Testis (tissue), 3 donors: ENCODE results near the gene RIMS3. TPM values are rescaled to one million over a fixed set of nuclear protein-coding genes. Genes with fewer than 3 reads are reported as not detected.

Source experiments
- DNase-seq: peaks from one replicate; pipeline ENCODE4 v3.0.0-alpha.2; 2019
- H3K27ac ChIP-seq, 2 donors: fragments of 200-600 bp; sonication (generic); one replicate each; pipeline ENCODE4 v1.5.1; 2019
- H3K27me3 ChIP-seq: fragments of 200-600 bp; sonication (generic); one replicate; pipeline ENCODE4 v1.5.1; 2019
- H3K36me3 ChIP-seq: fragments of 200-600 bp; sonication (generic); one replicate; pipeline ENCODE4 v1.5.1; 2017; ENCODE audit warnings: low read depth; ENCODE audit errors: missing control alignments
- H3K4me1 ChIP-seq: fragments of 200-600 bp; sonication (generic); one replicate; pipeline ENCODE4 v1.5.1; 2019
- H3K4me3 ChIP-seq, 2 donors: fragments of 200-600 bp; sonication (generic); one replicate each; pipeline ENCODE4 v1.5.1; 2017 to 2019
- H3K9me3 ChIP-seq: fragments of 200-600 bp; sonication (generic); one replicate; pipeline ENCODE4 v1.5.1; 2017
- POLR2A ChIP-seq: fragments of 450-650 bp; IDR thresholded peaks from one replicate; pipeline ENCODE4 v1.6.1; 2017; ENCODE audit warnings: antibody characterized with exemption, mild to moderate bottlenecking, moderate library complexity
- WGBS, 2 donors: methylation state at CpG; one replicate each; pipeline ENCODE4 v1.1.5; 2018; 5-methylcytosine and 5-hydroxymethylcytosine counted together
- intact Hi-C: fragments of 100-400 bp; cut with DNase I; formaldehyde crosslinking; loops from one replicate; pipeline ENCODE4 v1.15.1; 2023; ENCODE audit warnings: low total_unique reads
- polyA plus RNA-seq: library from polyadenylated mRNA; stranded (reverse); fragments of 350-450 nt; fragmentation: Illumina TruSeq; extraction: RNeasy Lipid Tissue Mini Kit (QIAGEN cat#74804); gene quantifications from one replicate; pipeline ENCODE4 v1.2.3, GENCODE V29; 2014; ENCODE audit warnings: low read depth, low replicate concordance; ENCODE audit not compliant: insufficient read depth
- total RNA-seq, 2 donors: library from RNA; depleted of rRNA; stranded (reverse); fragments of >200 nt; gene quantifications; one replicate each; pipeline ENCODE4 v1.2.3, GENCODE V29; 2016
- TF ChIP-seq, protein P1 (sequence below), 3 experiments: fragments of 450-650 bp in 2 of 3; fragments of 200-600 bp in 1 of 3; sonication (generic) in 1 of 3; IDR thresholded peaks; one replicate each; pipeline ENCODE4 v1.5.1; 2016 to 2019; ENCODE audit warnings: antibody characterized with exemption in 3 of 3, mild to moderate bottlenecking in 2 of 3, moderate library complexity in 1 of 3

Gene RIMS3
- total and polyA plus RNA-seq, 3 donors from 2014 or later, result 4.6 to 9.4 (median 8.3) TPM

DNA sequence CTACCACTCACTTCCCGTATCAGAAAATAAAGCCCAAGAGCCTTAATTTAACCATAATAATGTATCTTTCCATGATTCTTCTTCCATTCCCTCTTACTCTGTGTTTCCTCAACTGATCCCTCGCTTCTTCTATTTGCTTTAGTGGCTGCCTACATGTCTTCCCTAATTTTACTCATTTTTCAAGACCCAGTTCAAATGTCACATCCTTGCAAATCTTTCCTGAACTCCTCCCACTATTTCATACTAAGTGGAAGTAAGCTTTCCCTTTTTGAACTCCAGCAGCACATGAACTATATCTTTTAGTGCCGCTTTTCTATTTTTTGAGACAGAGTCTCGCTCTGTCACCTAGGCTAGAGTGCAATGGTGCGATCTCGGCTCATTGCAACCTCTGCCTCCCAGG lies 22.2 kb upstream of the RIMS3 start:
- Histone ChIP-seq H3K4me1 (peaks cover 3% of the 10 kb centered on the region), H3K9me3 (no peaks in the 10 kb centered on the region), H3K27ac (no peak overlapping the region), H3K36me3 (no peaks in the 10 kb centered on the region), H3K27me3 (no peaks in the 10 kb centered on the region), H3K4me3 (no peak overlapping the region)
- intact Hi-C loops, result no loop called here
- WGBS, 2 donors, result 92 to 96% methylated on average over 6 of the region's 6 CpGs
- DNase-seq, result no peak
- no peak for TF ChIP-seq POLR2A
- TF ChIP-seq, protein P1, sequence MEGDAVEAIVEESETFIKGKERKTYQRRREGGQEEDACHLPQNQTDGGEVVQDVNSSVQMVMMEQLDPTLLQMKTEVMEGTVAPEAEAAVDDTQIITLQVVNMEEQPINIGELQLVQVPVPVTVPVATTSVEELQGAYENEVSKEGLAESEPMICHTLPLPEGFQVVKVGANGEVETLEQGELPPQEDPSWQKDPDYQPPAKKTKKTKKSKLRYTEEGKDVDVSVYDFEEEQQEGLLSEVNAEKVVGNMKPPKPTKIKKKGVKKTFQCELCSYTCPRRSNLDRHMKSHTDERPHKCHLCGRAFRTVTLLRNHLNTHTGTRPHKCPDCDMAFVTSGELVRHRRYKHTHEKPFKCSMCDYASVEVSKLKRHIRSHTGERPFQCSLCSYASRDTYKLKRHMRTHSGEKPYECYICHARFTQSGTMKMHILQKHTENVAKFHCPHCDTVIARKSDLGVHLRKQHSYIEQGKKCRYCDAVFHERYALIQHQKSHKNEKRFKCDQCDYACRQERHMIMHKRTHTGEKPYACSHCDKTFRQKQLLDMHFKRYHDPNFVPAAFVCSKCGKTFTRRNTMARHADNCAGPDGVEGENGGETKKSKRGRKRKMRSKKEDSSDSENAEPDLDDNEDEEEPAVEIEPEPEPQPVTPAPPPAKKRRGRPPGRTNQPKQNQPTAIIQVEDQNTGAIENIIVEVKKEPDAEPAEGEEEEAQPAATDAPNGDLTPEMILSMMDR (IDR thresholded peaks at IDR 0.05), result no peak

DNA sequence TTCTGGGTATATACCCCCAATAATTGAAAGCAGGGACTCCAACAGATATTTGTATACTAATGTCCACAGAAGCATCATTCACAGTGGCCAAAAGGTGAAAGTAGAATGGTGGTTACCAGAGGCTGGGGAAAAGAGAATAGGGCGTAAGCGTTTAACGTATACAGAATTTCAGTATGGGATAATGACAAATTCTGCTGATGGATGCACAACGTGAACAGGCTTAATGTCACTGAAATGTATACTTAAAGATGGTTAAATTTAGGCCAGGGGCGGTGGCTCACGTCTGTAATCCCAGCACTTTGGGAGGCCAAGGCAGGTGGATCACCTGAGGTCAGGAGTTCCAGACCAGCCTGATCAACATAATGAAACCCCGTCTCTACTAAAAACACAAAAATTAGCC lies 21.6 kb upstream of the RIMS3 start:
- 93 to 96% methylated on average over 7 of the region's 7 CpGs for WGBS, 2 donors
- intact Hi-C loops, result no loop called here
- Histone ChIP-seq H3K4me3 (no peak overlapping the region), H3K4me1 (no peaks in the 10 kb centered on the region), H3K9me3 (no peaks in the 10 kb centered on the region), H3K27me3 (no peaks in the 10 kb centered on the region), H3K27ac (no peak overlapping the region), H3K36me3 (no peaks in the 10 kb centered on the region)
- TF ChIP-seq, protein P1 (IDR thresholded peaks at IDR 0.05), result no peak
- no peak for TF ChIP-seq POLR2A
- no peak for DNase-seq

DNA sequence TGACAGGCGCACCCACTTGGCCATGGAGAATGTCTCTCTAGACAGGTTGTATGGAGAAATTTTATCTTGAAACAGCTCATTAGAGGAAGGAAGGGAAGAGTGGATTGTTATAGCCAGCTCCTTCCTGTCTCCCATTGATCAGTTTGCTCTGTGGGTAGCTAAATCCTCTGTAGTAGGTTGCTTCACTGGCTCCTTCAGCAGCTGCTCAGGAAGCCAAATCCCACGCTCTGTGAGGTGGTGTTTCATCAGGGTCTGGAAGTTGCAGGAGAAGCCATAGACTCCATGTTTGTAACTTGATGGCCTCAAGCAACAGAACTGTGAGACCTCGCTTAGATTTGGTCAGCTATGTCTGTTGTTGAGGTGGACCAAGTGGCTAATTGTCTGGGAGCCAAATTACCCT lies 19.2 kb upstream of the RIMS3 start:
- no peak overlapping the region for H3K4me3 ChIP-seq
- H3K27me3 ChIP-seq, result no peaks in the 10 kb centered on the region
- intact Hi-C loops, result no loop called here
- no peaks in the 10 kb centered on the region for H3K4me1 ChIP-seq
- H3K27ac ChIP-seq, result no peak overlapping the region
- no peaks in the 10 kb centered on the region for H3K36me3 ChIP-seq
- WGBS, 2 donors, result 93 to 98% methylated on average over 3 of the region's 3 CpGs
- no peak for DNase-seq
- TF ChIP-seq, protein P1 (IDR thresholded peaks at IDR 0.05), result no peak
- no peak for TF ChIP-seq POLR2A
- no peaks in the 10 kb centered on the region for H3K9me3 ChIP-seq

DNA sequence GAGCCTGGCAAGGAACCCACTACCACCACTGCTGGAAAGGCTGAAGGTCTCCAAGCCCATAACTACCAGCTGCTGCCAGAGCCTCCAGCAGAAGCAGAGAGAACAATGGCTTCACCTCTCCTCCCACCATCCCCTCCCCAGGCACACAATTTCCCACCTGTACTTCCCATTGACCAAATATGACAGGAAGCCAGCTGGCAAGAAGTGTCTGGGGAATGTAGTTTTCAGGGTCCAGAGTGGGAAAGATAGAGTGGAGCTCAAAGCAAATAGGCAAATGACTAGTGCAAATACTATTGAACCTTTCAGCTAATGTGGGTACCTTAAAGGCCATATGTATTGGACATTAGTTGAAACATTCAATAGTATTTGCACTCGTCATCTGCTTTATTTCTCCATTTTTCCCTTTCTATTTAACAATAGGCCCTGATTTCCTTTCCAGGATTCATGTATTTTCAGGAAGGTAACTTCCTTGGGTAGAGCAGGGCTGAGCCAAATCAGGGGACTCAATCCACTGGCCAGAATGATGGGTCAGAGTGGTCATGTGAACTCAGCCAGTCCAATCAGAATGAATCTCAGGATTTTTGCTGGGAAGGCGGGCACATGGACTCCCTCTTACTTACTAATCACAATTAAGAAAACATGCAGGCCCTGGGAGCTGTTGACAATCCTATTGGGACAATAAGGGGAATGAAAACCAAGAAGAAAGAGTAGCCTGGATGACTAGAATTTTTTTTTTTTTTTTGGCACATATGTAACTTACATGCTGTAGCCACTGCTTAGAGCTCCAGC lies 13.9 kb upstream of the RIMS3 start:
- intact Hi-C loops, result no loop called here
- no peaks in the 10 kb centered on the region for H3K36me3 ChIP-seq
- no peaks in the 10 kb centered on the region for H3K4me1 ChIP-seq
- TF ChIP-seq, protein P1 (IDR thresholded peaks at IDR 0.05), result no peak
- TF ChIP-seq POLR2A, result no peak
- no peaks in the 10 kb centered on the region for H3K27me3 ChIP-seq
- WGBS, 2 donors, result 93 to 100% methylated on average over 2 of the region's 2 CpGs
- no peak for DNase-seq
- no peak overlapping the region for H3K4me3 ChIP-seq
- H3K27ac ChIP-seq, result no peak overlapping the region
- no peaks in the 10 kb centered on the region for H3K9me3 ChIP-seq

DNA sequence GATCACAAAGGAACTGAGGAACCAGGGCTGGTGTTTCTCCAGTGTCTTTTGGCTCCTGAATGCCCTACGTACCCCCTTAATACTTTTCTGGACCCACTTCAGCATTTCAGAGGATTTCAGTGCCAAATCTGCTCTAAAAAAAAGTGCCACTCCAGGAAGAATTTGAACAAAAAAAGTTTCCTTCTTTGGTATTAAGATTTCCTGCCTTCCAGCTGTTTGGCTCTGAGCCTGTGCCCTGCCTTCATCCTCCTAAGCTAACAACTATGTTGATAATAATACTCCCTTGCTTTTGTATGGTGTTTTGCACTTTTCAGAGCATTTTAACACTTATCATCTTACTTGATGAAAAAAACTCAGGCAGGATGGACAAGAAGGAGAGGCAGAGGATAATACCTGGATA lies 11.0 kb upstream of the RIMS3 start:
- Histone ChIP-seq H3K4me1 (no peaks in the 10 kb centered on the region), H3K4me3 (no peak overlapping the region), H3K27ac (no peak overlapping the region), H3K9me3 (no peaks in the 10 kb centered on the region), H3K36me3 (no peaks in the 10 kb centered on the region), H3K27me3 (no peaks in the 10 kb centered on the region)
- TF ChIP-seq, protein P1 (IDR thresholded peaks at IDR 0.05), result no peak
- TF ChIP-seq POLR2A, result no peak
- DNase-seq, result no peak
- WGBS, 2 donors, result 32 to 42% methylated on average over 1 of the region's 1 CpG
- intact Hi-C loops, result no loop called here
